ENCODE measurements around the gene NUP133.

Gene NUP133

GRCh38 chr1:229447809-229448252 lies 60.3 kb downstream of the NUP133 start:
- H3K36me3 ChIP-seq (ENCODE audit: control insufficient read depth, insufficient read depth, low read length, severe bottlenecking) = peaks cover 54% of the 10 kb centered on the region

DNA sequence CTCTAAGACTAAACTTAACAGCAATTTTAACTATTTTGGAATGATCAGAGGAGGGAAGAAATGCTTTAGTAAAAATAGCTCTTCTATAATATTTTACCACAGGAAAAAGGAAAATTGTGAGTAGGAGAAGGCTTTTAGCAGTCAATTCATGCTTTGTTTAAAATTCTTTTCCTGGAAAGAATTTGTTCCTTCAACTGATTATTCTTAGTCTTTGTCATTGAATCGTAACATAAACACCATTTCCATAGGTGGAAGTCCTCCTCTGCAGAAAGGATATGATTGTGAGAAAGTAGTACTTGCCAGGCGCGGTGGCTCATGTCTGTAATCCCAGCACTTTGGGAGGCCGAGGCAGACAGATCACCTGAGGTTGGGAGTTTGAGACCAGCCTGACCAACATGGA lies 62.3 kb downstream of the NUP133 start:
- no peaks in the 10 kb centered on the region for H3K27me3 ChIP-seq (replicated peaks; ENCODE audit: control insufficient read depth, insufficient read depth, low read length)
- no peak overlapping the region for H3K4me3 ChIP-seq (ENCODE audit: low read length)
- DNase-seq (ENCODE audit: low read depth) = no peak
- no peaks in the 10 kb centered on the region for H3K9me3 ChIP-seq (ENCODE audit: control insufficient read depth, low read length)
- peaks cover 54% of the 10 kb centered on the region for H3K36me3 ChIP-seq (ENCODE audit: control insufficient read depth, insufficient read depth, low read length, severe bottlenecking)
- H3K4me1 ChIP-seq (ENCODE audit: control insufficient read depth, insufficient read depth, low read length) = peaks cover 7% of the 10 kb centered on the region
- no peak overlapping the region for H3K9ac ChIP-seq (ENCODE audit: low read length)

More at GRCh38 chr1:229447809-229448252, 60.3 kb downstream of the NUP133 start:
- H3K9me3 ChIP-seq (ENCODE audit: control insufficient read depth, low read length) = no peaks in the 10 kb centered on the region
- no peaks in the 10 kb centered on the region for H3K27me3 ChIP-seq (replicated peaks; ENCODE audit: control insufficient read depth, insufficient read depth, low read length)
- H3K9ac ChIP-seq (ENCODE audit: low read length) = no peak overlapping the region
- H3K4me3 ChIP-seq (ENCODE audit: low read length) = no peak overlapping the region
- H3K4me1 ChIP-seq (ENCODE audit: control insufficient read depth, insufficient read depth, low read length) = no peaks in the 10 kb centered on the region
- no peak for DNase-seq (ENCODE audit: low read depth)

- peak; percentile 64 for DNase-seq (ENCODE audit: low read depth)
- Histone ChIP-seq H3K9me3 (ENCODE audit: control insufficient read depth, low read length) (no peaks in the 10 kb centered on the region), H3K27me3 (replicated peaks; ENCODE audit: control insufficient read depth, insufficient read depth, low read length) (no peaks in the 10 kb centered on the region), H3K4me1 (ENCODE audit: control insufficient read depth, insufficient read depth, low read length) (peaks cover 16% of the 10 kb centered on the region), H3K36me3 (ENCODE audit: control insufficient read depth, insufficient read depth, low read length, severe bottlenecking) (peaks cover 33% of the 10 kb centered on the region), H3K9ac (ENCODE audit: low read length) (no peak overlapping the region), H3K4me3 (ENCODE audit: low read length) (no peak overlapping the region)
Observed at GRCh38 chr1:229440851-229441537, 67.1 kb downstream of the NUP133 start.

- Histone ChIP-seq H3K9me3 (ENCODE audit: control insufficient read depth, low read length) (no peaks in the 10 kb centered on the region), H3K4me3 (ENCODE audit: low read length) (no peak overlapping the region), H3K27me3 (replicated peaks; ENCODE audit: control insufficient read depth, insufficient read depth, low read length) (peaks cover 24% of the 10 kb centered on the region), H3K4me1 (ENCODE audit: control insufficient read depth, insufficient read depth, low read length) (peaks cover 16% of the 10 kb centered on the region), H3K36me3 (ENCODE audit: control insufficient read depth, insufficient read depth, low read length, severe bottlenecking) (peaks cover 17% of the 10 kb centered on the region), H3K9ac (ENCODE audit: low read length) (no peak overlapping the region)
- DNase-seq (ENCODE audit: low read depth) = no peak
Observed at GRCh38 chr1:229438021-229438420, 70.1 kb downstream of the NUP133 start.

GRCh38 chr1:229437443-229437842 lies 70.7 kb downstream of the NUP133 start:
- no peak for DNase-seq (ENCODE audit: low read depth)
- peaks cover 30% of the 10 kb centered on the region for H3K27me3 ChIP-seq (replicated peaks; ENCODE audit: control insufficient read depth, insufficient read depth, low read length)
- no peaks in the 10 kb centered on the region for H3K9me3 ChIP-seq (ENCODE audit: control insufficient read depth, low read length)
- H3K4me1 ChIP-seq (ENCODE audit: control insufficient read depth, insufficient read depth, low read length) = peaks cover 16% of the 10 kb centered on the region
- no peak overlapping the region for H3K9ac ChIP-seq (ENCODE audit: low read length)
- no peak overlapping the region for H3K4me3 ChIP-seq (ENCODE audit: low read length)
- H3K36me3 ChIP-seq (ENCODE audit: control insufficient read depth, insufficient read depth, low read length, severe bottlenecking) = peaks cover 17% of the 10 kb centered on the region

DNA sequence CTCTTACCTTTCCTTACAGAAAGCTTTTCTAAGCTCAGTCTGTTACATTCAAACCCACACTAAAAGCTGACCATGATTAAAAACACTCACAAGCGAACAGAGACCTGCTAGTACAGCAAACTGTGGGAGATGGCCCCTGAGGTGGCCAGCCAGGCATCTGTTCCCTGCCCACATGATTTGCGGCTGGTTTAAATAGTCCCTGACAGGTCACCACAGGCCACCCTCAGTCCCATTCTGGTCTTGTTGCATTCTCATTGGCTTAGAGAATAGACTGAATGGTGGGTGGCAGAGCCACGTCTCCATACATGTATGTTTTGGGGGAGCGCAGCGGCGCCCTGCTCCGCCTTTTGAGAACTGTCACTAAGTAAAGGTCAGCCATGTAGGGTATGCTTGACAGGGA lies 71.9 kb downstream of the NUP133 start:
- Histone ChIP-seq H3K4me1 (ENCODE audit: control insufficient read depth, insufficient read depth, low read length) (peaks cover 17% of the 10 kb centered on the region), H3K9ac (ENCODE audit: low read length) (no peak overlapping the region), H3K36me3 (ENCODE audit: control insufficient read depth, insufficient read depth, low read length, severe bottlenecking) (peaks cover 5% of the 10 kb centered on the region), H3K9me3 (ENCODE audit: control insufficient read depth, low read length) (no peaks in the 10 kb centered on the region), H3K27me3 (replicated peaks; ENCODE audit: control insufficient read depth, insufficient read depth, low read length) (peaks cover 38% of the 10 kb centered on the region), H3K4me3 (ENCODE audit: low read length) (no peak overlapping the region)
- no peak for DNase-seq (ENCODE audit: low read depth)

DNA sequence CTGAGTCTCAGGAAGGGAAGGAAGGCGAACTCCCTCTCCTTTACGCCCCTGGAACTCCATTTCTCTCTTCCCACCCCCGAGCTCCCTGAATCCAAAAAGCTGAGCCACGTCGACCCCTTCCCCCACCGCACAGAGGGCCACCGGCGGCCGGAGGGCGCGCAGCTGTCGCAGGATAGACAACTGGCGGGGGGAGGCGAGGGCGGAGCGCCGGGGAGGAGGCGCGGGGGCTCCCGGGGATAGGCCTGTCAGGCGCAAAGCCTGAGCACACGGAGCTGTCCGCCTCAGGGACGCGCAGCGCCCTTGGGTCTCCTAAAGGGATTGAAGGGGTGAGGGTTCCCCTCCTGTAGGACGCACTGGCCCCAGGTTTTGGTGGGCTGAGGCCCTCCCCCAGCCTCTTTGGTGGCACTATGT lies 73.5 kb downstream of the NUP133 start:
- H3K4me3 ChIP-seq (ENCODE audit: low read length) = no peak overlapping the region
- no peak overlapping the region for H3K9ac ChIP-seq (ENCODE audit: low read length)
- H3K4me1 ChIP-seq (ENCODE audit: control insufficient read depth, insufficient read depth, low read length) = peaks cover 15% of the 10 kb centered on the region
- H3K27me3 ChIP-seq (replicated peaks; ENCODE audit: control insufficient read depth, insufficient read depth, low read length) = peaks cover 54% of the 10 kb centered on the region
- DNase-seq (ENCODE audit: low read depth) = no peak
- no peaks in the 10 kb centered on the region for H3K9me3 ChIP-seq (ENCODE audit: control insufficient read depth, low read length)
- no peaks in the 10 kb centered on the region for H3K36me3 ChIP-seq (ENCODE audit: control insufficient read depth, insufficient read depth, low read length, severe bottlenecking)

DNA sequence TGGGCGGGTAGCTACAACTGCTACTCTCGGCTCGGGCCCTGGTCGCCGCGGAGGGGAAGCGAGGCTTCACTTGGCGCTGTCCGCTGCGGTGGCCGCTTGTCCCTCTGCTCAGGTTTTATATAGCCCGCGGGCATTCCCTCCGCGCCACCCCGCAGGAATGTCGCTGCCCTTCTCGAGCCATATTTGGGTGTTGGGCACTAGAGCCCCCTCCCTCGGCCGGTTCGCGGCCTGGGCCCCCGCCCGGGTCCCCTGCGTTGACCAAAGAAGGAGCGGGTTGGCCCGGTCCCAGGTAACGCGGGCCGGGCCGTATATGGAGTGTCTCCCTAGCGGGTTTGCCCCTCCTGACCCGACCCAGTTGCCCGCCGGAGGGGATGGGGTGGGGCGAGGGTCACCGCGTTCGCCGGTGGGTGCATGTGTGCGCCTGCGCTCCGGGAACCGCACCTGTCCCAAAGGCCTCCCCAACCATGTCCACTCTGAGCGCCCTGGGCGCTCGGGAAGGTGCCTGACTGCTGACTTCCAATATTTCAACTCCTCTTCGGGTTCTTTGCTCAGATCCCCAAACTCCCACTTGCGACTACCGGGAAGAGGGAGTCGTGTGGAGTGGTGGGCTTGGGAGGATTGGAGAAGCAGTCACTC lies 74.0 kb downstream of the NUP133 start, which contains the start of gene ACTA1:
Gene ACTA1 (minus strand): TSS at position 90 of the 636 bp plus-strand sequence. CDS start 979 bp downstream, outside the sequence.
- DNase-seq (ENCODE audit: low read depth) = peak; percentile 5
- no peaks in the 10 kb centered on the region for H3K36me3 ChIP-seq (ENCODE audit: control insufficient read depth, insufficient read depth, low read length, severe bottlenecking)
- H3K9me3 ChIP-seq (ENCODE audit: control insufficient read depth, low read length) = no peaks in the 10 kb centered on the region
- H3K4me3 ChIP-seq (ENCODE audit: low read length) = no peak within 1 kb of the TSS
- H3K9ac ChIP-seq (ENCODE audit: low read length) = no peak within 1 kb of the TSS
- H3K27me3 ChIP-seq (replicated peaks; ENCODE audit: control insufficient read depth, insufficient read depth, low read length) = peaks cover 59% of the 10 kb centered on the region
- peaks cover 12% of the 10 kb centered on the region for H3K4me1 ChIP-seq (ENCODE audit: control insufficient read depth, insufficient read depth, low read length)

- DNase-seq (ENCODE audit: low read depth) = no peak
- Histone ChIP-seq H3K4me3 (ENCODE audit: low read length) (no peak overlapping the region), H3K27me3 (replicated peaks; ENCODE audit: control insufficient read depth, insufficient read depth, low read length) (peaks cover 60% of the 10 kb centered on the region), H3K9me3 (ENCODE audit: control insufficient read depth, low read length) (no peaks in the 10 kb centered on the region), H3K9ac (ENCODE audit: low read length) (no peak overlapping the region), H3K4me1 (ENCODE audit: control insufficient read depth, insufficient read depth, low read length) (peaks cover 8% of the 10 kb centered on the region), H3K36me3 (ENCODE audit: control insufficient read depth, insufficient read depth, low read length, severe bottlenecking) (no peaks in the 10 kb centered on the region)
Observed at GRCh38 chr1:229433364-229434004, 74.7 kb downstream of the NUP133 start.

DNA sequence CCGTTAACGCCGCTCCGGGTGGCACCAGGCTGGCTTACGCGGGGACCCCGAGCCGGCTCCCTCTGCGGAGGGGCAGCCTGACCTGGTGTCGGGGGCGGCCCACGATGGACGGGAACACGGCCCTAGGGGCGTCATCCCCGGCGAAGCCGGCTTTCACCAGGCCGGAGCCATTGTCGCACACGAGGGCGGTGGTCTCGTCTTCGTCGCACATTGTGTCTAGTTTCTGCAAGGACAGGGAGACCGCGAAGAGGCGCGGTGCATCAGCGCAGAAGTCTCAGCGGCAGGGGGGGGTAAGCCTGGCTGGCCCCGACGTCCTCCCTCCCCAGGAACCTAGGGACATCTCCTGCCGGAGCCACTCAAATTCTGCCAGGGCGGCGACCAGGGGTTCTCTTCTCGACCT lies 75.2 kb downstream of the NUP133 start:
- Histone ChIP-seq H3K9me3 (ENCODE audit: control insufficient read depth, low read length) (no peaks in the 10 kb centered on the region), H3K27me3 (replicated peaks; ENCODE audit: control insufficient read depth, insufficient read depth, low read length) (peaks cover 61% of the 10 kb centered on the region), H3K4me3 (ENCODE audit: low read length) (no peak overlapping the region), H3K4me1 (ENCODE audit: control insufficient read depth, insufficient read depth, low read length) (peaks cover 8% of the 10 kb centered on the region), H3K9ac (ENCODE audit: low read length) (no peak overlapping the region), H3K36me3 (ENCODE audit: control insufficient read depth, insufficient read depth, low read length, severe bottlenecking) (no peaks in the 10 kb centered on the region)
- DNase-seq (ENCODE audit: low read depth) = no peak

DNA sequence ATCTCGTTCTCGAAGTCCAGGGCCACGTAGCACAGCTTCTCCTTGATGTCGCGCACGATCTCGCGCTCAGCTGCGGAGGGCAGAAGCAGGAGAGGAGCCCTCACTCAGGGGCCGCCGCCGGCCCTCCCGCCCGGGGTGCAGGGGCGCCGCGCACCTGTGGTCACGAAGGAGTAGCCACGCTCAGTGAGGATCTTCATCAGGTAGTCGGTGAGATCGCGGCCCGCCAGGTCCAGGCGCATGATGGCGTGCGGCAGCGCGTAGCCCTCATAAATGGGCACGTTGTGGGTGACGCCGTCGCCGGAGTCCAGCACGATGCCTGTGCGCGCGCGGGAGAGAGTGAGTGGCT lies 76.1 kb downstream of the NUP133 start:
- Histone ChIP-seq H3K4me1 (ENCODE audit: control insufficient read depth, insufficient read depth, low read length) (peaks cover 8% of the 10 kb centered on the region), H3K9ac (ENCODE audit: low read length) (no peak overlapping the region), H3K9me3 (ENCODE audit: control insufficient read depth, low read length) (no peaks in the 10 kb centered on the region), H3K27me3 (replicated peaks; ENCODE audit: control insufficient read depth, insufficient read depth, low read length) (peaks cover 69% of the 10 kb centered on the region), H3K4me3 (ENCODE audit: low read length) (no peak overlapping the region), H3K36me3 (ENCODE audit: control insufficient read depth, insufficient read depth, low read length, severe bottlenecking) (no peaks in the 10 kb centered on the region)
- DNase-seq (ENCODE audit: low read depth) = no peak

Data from adipocyte (in vitro differentiated cells).